Activated CD8-positive, alpha-beta memory T cell treated with anti-CD3 and anti-CD28 coated beads, Interleukin-2, amount 50 U/mL, for 48 hours (primary cell): ENCODE measurements around the gene FKBP10.
"Not testable (repeated sequence)": the region's sequence is repeated elsewhere in the genome, so short reads cannot be mapped to it uniquely, and the experiment has no call there.

ENCODE experiments used
- DNase-seq: peaks from one replicate; pipeline ENCODE4 v3.0.0-alpha.2; 2020

Gene FKBP10

GRCh38 chr17:41844971-41845370, 32.2 kb downstream of the FKBP10 start:
- DNase-seq: no peak

- no peak for DNase-seq
Observed at GRCh38 chr17:41848788-41849187, 36.0 kb downstream of the FKBP10 start.

- DNase-seq: no peak
Observed at GRCh38 chr17:41849251-41849990, 36.6 kb downstream of the FKBP10 start.

- not testable (repeated sequence) for DNase-seq
Observed at GRCh38 chr17:41851382-41851781, 38.6 kb downstream of the FKBP10 start.

GRCh38 chr17:41860254-41860931, 47.6 kb downstream of the FKBP10 start:
- no peak for DNase-seq

- peak; percentile 71 for DNase-seq
Observed at GRCh38 chr17:41863074-41863848, 50.5 kb downstream of the FKBP10 start.

- DNase-seq: no peak
Observed at GRCh38 chr17:41864498-41864835, 51.7 kb downstream of the FKBP10 start.

GRCh38 chr17:41864836-41865595, 52.2 kb downstream of the FKBP10 start, which contains the start of gene KLHL11:
Gene KLHL11 (minus strand): TSS chr17:41865423. CDS start chr17:41865370, 53 bp downstream.
- DNase-seq: peak; percentile 91

GRCh38 chr17:41865596-41865893, 52.7 kb downstream of the FKBP10 start:
- DNase-seq: no peak

- DNase-seq: no peak
Observed at GRCh38 chr17:41868568-41868967, 55.8 kb downstream of the FKBP10 start.

GRCh38 chr17:41869426-41869825, 56.6 kb downstream of the FKBP10 start:
- DNase-seq: no peak

GRCh38 chr17:41870097-41870496, 57.3 kb downstream of the FKBP10 start:
- no peak for DNase-seq

GRCh38 chr17:41870627-41871026, 57.8 kb downstream of the FKBP10 start:
- no peak for DNase-seq

GRCh38 chr17:41871789-41872188, 59.0 kb downstream of the FKBP10 start:
- no peak for DNase-seq
